ENCODE data around the gene PHF12.

- TF ChIP-seq ELK1 (IDR thresholded peaks at IDR 0.05; ENCODE audit: low read depth, low read length) = no peak
- no peak for TF ChIP-seq CTCF (IDR thresholded peaks at IDR 0.05)
- TF ChIP-seq POLR2AphosphoS2 (conservative IDR thresholded peaks at IDR 0.05; ENCODE audit: low read length) = no peak
These were observed 87.4 kb downstream of the PHF12 start for GRCh38 chr17:28863953-28864352.

Data from A549 (cell line).